Liver (tissue), 3 donors: Measurements from ENCODE around the gene LMCD1.

Experiments used
- FOXA1 ChIP-seq: IDR thresholded peaks from 2 replicates; pipeline ENCODE4 v1.6.1; 2016; ENCODE audit warnings: antibody characterized with exemption
- GABPA ChIP-seq, 2 donors: IDR thresholded peaks in 1 of 2; conservative IDR thresholded peaks in 1 of 2; 2 replicates each; pipeline ENCODE4 v1.6.1; 2016; ENCODE audit warnings: antibody characterized with exemption in 2 of 2, mild to moderate bottlenecking in 1 of 2, moderate library complexity in 1 of 2
- HNF4G ChIP-seq: IDR thresholded peaks from 2 replicates; pipeline ENCODE4 v1.6.1; 2016; ENCODE audit warnings: antibody characterized with exemption
- TF ChIP-seq, protein P1 (sequence below): fragments of 150-350 bp; IDR thresholded peaks from 2 replicates; pipeline ENCODE4 v1.5.1; 2017; ENCODE audit warnings: improper control_type of control experiment, low read depth, low read length; ENCODE audit not compliant: missing input control
- TF ChIP-seq, protein P2 (sequence below): IDR thresholded peaks from 2 replicates; pipeline ENCODE4 v1.6.1; 2016; ENCODE audit warnings: antibody characterized with exemption
- TF ChIP-seq, protein P3 (sequence below): IDR thresholded peaks from 2 replicates; pipeline ENCODE4 v1.6.1; 2016; ENCODE audit warnings: antibody characterized with exemption
- TF ChIP-seq, protein P4 (sequence below): IDR thresholded peaks from 2 replicates; pipeline ENCODE4 v1.6.1; 2016; ENCODE audit warnings: antibody characterized with exemption
- donor health status: healthy.
- donor health status: healthy.

DNA sequence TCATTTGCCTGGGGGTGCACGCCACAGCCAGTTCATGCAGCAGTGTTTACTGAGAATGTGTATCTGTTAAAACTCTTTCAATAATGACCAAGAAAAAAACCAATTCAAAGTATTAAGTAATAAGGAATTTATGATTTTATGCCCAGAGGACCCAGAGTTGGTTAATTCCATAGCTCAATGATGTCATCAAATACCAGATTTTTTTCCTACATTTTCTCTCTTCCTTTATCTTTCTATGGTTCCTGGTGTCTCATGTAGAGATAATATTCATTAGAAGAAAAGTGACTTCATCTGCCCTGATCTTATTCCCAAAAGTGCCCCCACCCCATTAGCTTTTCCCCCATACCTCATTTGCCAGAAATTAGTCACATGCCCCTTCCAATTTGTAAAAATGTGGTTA lies 44.6 kb upstream of the LMCD1 start:
- TF ChIP-seq HNF4G: no peak
- TF ChIP-seq, protein P1, sequence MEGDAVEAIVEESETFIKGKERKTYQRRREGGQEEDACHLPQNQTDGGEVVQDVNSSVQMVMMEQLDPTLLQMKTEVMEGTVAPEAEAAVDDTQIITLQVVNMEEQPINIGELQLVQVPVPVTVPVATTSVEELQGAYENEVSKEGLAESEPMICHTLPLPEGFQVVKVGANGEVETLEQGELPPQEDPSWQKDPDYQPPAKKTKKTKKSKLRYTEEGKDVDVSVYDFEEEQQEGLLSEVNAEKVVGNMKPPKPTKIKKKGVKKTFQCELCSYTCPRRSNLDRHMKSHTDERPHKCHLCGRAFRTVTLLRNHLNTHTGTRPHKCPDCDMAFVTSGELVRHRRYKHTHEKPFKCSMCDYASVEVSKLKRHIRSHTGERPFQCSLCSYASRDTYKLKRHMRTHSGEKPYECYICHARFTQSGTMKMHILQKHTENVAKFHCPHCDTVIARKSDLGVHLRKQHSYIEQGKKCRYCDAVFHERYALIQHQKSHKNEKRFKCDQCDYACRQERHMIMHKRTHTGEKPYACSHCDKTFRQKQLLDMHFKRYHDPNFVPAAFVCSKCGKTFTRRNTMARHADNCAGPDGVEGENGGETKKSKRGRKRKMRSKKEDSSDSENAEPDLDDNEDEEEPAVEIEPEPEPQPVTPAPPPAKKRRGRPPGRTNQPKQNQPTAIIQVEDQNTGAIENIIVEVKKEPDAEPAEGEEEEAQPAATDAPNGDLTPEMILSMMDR: no peak
- no peak for TF ChIP-seq GABPA (IDR thresholded peaks at IDR 0.05 in 1 of 2, conservative IDR thresholded peaks at IDR 0.05 in 1 of 2)
- TF ChIP-seq, protein P2, sequence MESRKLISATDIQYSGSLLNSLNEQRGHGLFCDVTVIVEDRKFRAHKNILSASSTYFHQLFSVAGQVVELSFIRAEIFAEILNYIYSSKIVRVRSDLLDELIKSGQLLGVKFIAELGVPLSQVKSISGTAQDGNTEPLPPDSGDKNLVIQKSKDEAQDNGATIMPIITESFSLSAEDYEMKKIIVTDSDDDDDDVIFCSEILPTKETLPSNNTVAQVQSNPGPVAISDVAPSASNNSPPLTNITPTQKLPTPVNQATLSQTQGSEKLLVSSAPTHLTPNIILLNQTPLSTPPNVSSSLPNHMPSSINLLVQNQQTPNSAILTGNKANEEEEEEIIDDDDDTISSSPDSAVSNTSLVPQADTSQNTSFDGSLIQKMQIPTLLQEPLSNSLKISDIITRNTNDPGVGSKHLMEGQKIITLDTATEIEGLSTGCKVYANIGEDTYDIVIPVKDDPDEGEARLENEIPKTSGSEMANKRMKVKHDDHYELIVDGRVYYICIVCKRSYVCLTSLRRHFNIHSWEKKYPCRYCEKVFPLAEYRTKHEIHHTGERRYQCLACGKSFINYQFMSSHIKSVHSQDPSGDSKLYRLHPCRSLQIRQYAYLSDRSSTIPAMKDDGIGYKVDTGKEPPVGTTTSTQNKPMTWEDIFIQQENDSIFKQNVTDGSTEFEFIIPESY: no peak
- no peak for TF ChIP-seq FOXA1
- TF ChIP-seq, protein P3, sequence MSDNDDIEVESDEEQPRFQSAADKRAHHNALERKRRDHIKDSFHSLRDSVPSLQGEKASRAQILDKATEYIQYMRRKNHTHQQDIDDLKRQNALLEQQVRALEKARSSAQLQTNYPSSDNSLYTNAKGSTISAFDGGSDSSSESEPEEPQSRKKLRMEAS: no peak
- TF ChIP-seq, protein P4, sequence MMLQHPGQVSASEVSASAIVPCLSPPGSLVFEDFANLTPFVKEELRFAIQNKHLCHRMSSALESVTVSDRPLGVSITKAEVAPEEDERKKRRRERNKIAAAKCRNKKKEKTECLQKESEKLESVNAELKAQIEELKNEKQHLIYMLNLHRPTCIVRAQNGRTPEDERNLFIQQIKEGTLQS: no peak
